Smooth muscle cell (in vitro differentiated cells): ENCODE data around the gene NPHP4. TPM values are rescaled to one million over a fixed set of nuclear protein-coding genes. Genes with fewer than 3 reads are reported as not detected.

ENCODE experiments used
- DNase-seq: peaks from one replicate; lab custom pipeline; 2025; ENCODE audit not compliant: unreplicated experiment; lab: John Stamatoyannopoulos, UW
- H2AFZ ChIP-seq: fragments of 200-600 bp; sonication (generic); 2 replicates; pipeline ENCODE4 v1.6.0; 2016; ENCODE audit warnings: antibody characterized with exemption, low read depth, mild to moderate bottlenecking
- H3F3A ChIP-seq: fragments of 200-600 bp; sonication (generic); 2 replicates; pipeline ENCODE4 v1.6.0; 2017; ENCODE audit warnings: antibody characterized with exemption, low read depth
- H3K27ac ChIP-seq: fragments of 200-600 bp; sonication (generic); 2 replicates; pipeline ENCODE4 v1.5.1; 2016; ENCODE audit warnings: low read depth, mild to moderate bottlenecking
- H3K27me3 ChIP-seq: fragments of 200-600 bp; sonication (generic); 2 replicates; pipeline ENCODE4 v1.6.1; 2016; ENCODE audit warnings: low read depth, mild to moderate bottlenecking
- H3K36me3 ChIP-seq: fragments of 200-600 bp; sonication (generic); 2 replicates; pipeline ENCODE4 v1.5.1; 2016; ENCODE audit warnings: low read depth
- H3K4me1 ChIP-seq: fragments of 200-600 bp; sonication (generic); 2 replicates; pipeline ENCODE4 v1.5.1; 2016; ENCODE audit warnings: low read depth
- H3K4me2 ChIP-seq: fragments of 200-600 bp; sonication (generic); 2 replicates; pipeline ENCODE4 v1.6.0; 2016; ENCODE audit warnings: mild to moderate bottlenecking
- H3K4me3 ChIP-seq: fragments of 200-600 bp; sonication (generic); 2 replicates; pipeline ENCODE4 v1.5.1; 2016; ENCODE audit warnings: mild to moderate bottlenecking
- H3K79me2 ChIP-seq: fragments of 200-600 bp; sonication (generic); 2 replicates; pipeline ENCODE4 v1.6.0; 2016; ENCODE audit warnings: low read depth, mild to moderate bottlenecking
- H3K9ac ChIP-seq: fragments of 200-600 bp; sonication (generic); 2 replicates; pipeline ENCODE4 v1.6.0; 2016; ENCODE audit warnings: low read depth
- H3K9me3 ChIP-seq: fragments of 200-600 bp; sonication (generic); replicated peaks from 2 replicates; pipeline ENCODE4 v1.5.1; 2016; ENCODE audit warnings: low read depth
- H4K20me1 ChIP-seq: fragments of 200-600 bp; sonication (generic); 2 replicates; pipeline ENCODE4 v1.6.0; 2016; ENCODE audit warnings: low read depth
- WGBS: methylation state at CpG from one replicate; pipeline ENCODE4 v1.1.7; 2016; ENCODE audit warnings: low lambda C conversion rate; 5-methylcytosine and 5-hydroxymethylcytosine counted together
- polyA plus RNA-seq: library from polyadenylated mRNA; unstranded; fragments of >200 nt; fragmentation: Nextera tagmentation; extraction: Ambion mirVana; gene quantifications from 2 replicates; pipeline ENCODE4 v1.2.1, GENCODE V29; 2016
- total RNA-seq: library from RNA; depleted of rRNA; stranded (reverse); fragments of >200 nt; gene quantifications from 2 replicates; pipeline ENCODE4 v1.2.3, GENCODE V29; 2014
- TF ChIP-seq, protein P1 (sequence below): fragments of 200-600 bp; sonication (generic); IDR thresholded peaks from 2 replicates; pipeline ENCODE4 v1.5.1; 2017; ENCODE audit warnings: borderline replicate concordance, mild to moderate bottlenecking, antibody characterized with exemption; ENCODE audit not compliant: insufficient read depth, poor library complexity, severe bottlenecking

NPHP4 gene
- total and polyA plus RNA-seq, 2 experiments from 2014 or later: 5.4 to 8.4 TPM

DNA sequence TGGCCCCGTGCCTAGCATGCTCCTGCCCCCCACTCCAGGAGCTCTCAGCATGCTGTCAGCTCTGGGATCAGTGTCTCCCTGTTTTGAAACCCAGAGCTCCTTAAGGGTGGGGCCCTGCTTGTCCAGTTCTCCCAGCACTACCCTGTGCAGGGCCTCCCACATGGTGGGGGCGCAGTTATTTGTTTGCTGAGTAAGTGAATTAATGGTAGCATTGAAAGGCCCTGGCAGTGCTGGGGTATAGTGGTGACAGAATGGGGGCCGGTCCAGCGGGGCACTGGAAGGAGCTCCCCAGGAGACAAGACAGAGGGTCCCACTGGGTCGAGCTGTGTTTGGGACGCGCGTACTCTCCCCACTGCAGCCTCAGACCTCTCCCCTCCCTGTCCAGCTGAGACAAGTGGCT lies 99.9 kb downstream of the NPHP4 start:
- Histone ChIP-seq H3K9ac (no peak overlapping the region), H3K9me3 (no peaks in the 10 kb centered on the region), H4K20me1 (no peaks in the 10 kb centered on the region), H3K36me3 (no peaks in the 10 kb centered on the region), H3K27me3 (no peaks in the 10 kb centered on the region), H3F3A (no peaks in the 10 kb centered on the region), H3K4me3 (no peak overlapping the region), H3K4me2 (no peak overlapping the region), H3K79me2 (no peaks in the 10 kb centered on the region), H3K27ac (no peak overlapping the region), H2AFZ (no peak overlapping the region), H3K4me1 (peaks cover 12% of the 10 kb centered on the region)
- TF ChIP-seq, protein P1, sequence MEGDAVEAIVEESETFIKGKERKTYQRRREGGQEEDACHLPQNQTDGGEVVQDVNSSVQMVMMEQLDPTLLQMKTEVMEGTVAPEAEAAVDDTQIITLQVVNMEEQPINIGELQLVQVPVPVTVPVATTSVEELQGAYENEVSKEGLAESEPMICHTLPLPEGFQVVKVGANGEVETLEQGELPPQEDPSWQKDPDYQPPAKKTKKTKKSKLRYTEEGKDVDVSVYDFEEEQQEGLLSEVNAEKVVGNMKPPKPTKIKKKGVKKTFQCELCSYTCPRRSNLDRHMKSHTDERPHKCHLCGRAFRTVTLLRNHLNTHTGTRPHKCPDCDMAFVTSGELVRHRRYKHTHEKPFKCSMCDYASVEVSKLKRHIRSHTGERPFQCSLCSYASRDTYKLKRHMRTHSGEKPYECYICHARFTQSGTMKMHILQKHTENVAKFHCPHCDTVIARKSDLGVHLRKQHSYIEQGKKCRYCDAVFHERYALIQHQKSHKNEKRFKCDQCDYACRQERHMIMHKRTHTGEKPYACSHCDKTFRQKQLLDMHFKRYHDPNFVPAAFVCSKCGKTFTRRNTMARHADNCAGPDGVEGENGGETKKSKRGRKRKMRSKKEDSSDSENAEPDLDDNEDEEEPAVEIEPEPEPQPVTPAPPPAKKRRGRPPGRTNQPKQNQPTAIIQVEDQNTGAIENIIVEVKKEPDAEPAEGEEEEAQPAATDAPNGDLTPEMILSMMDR: no peak
- DNase-seq: no peak
- 97% methylated on average over 8 of the region's 8 CpGs for WGBS

- no peak for DNase-seq
- H3K4me1 ChIP-seq: peaks cover 6% of the 10 kb centered on the region
- H2AFZ ChIP-seq: no peak overlapping the region
- H3K79me2 ChIP-seq: no peaks in the 10 kb centered on the region
- H3K4me2 ChIP-seq: no peak overlapping the region
- no peak overlapping the region for H3K27ac ChIP-seq
- H4K20me1 ChIP-seq: no peaks in the 10 kb centered on the region
- no peak overlapping the region for H3K9ac ChIP-seq
- 89% methylated on average over 9 of the region's 9 CpGs for WGBS
- H3K4me3 ChIP-seq: no peak overlapping the region
- TF ChIP-seq, protein P1: no peak
- H3K9me3 ChIP-seq: no peaks in the 10 kb centered on the region
- H3F3A ChIP-seq: no peaks in the 10 kb centered on the region
- H3K36me3 ChIP-seq: no peaks in the 10 kb centered on the region
- H3K27me3 ChIP-seq: no peaks in the 10 kb centered on the region
Observed at GRCh38 chr1:5891736-5892135, 100.5 kb downstream of the NPHP4 start.

DNA sequence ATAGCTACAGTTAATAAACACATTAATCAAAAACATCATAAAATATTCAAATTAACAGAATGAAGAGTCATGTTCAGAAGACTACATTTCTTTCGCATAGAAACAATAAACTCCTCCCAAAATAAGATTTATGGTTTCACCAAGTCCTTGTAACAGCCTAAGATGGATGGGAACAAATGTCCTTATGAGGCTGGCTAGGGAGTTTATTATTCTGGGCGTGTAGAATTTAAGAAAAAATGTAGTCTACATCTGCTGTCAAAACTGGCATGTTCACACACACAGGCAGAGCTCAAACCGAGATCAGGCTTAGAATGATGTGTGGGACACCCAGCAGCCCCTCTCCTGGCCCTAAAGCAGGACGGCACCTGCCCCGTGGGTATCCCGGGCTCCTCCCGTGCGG lies 101.1 kb downstream of the NPHP4 start:
- Histone ChIP-seq H3K79me2 (no peaks in the 10 kb centered on the region), H4K20me1 (no peaks in the 10 kb centered on the region), H3K27ac (no peak overlapping the region), H3K27me3 (no peaks in the 10 kb centered on the region), H3F3A (no peaks in the 10 kb centered on the region), H3K4me1 (peaks cover under 1% of the 10 kb centered on the region), H3K4me2 (no peak overlapping the region), H3K36me3 (no peaks in the 10 kb centered on the region), H3K9me3 (no peaks in the 10 kb centered on the region), H3K9ac (no peak overlapping the region), H3K4me3 (no peak overlapping the region), H2AFZ (no peak overlapping the region)
- 97% methylated on average over 8 of the region's 8 CpGs for WGBS
- TF ChIP-seq, protein P1: no peak
- DNase-seq: no peak

- no peak overlapping the region for H3K9ac ChIP-seq
- H3K4me1 ChIP-seq: no peaks in the 10 kb centered on the region
- H3K9me3 ChIP-seq: no peaks in the 10 kb centered on the region
- H2AFZ ChIP-seq: no peak overlapping the region
- no peak for DNase-seq
- no peaks in the 10 kb centered on the region for H3K27me3 ChIP-seq
- no peaks in the 10 kb centered on the region for H3F3A ChIP-seq
- H3K36me3 ChIP-seq: no peaks in the 10 kb centered on the region
- no peak overlapping the region for H3K4me2 ChIP-seq
- H4K20me1 ChIP-seq: peaks cover 1% of the 10 kb centered on the region
- no peak overlapping the region for H3K27ac ChIP-seq
- 96% methylated on average over 22 of the region's 22 CpGs for WGBS
- no peak overlapping the region for H3K4me3 ChIP-seq
- TF ChIP-seq, protein P1: no peak
- H3K79me2 ChIP-seq: no peaks in the 10 kb centered on the region
Observed at GRCh38 chr1:5890346-5891106, 101.7 kb downstream of the NPHP4 start.
